Stimulated activated effector memory CD8-positive, alpha-beta T cell treated with anti-CD3 and anti-CD28 coated beads, Interleukin-12 subunit alpha, Interleukin-12 subunit beta, amount 100 ng/mL, for 72 hours (primary cell): Measurements from ENCODE around the gene CNTF.

Experiments used
- ATAC-seq: fragments of 150-1000 bp; cut with Tn5 transposase; 2 replicates; pipeline ENCODE4 v1.10.0; 2021
- DNase-seq, 2 donors: peaks; one replicate each; pipeline ENCODE4 v3.0.0; 2021 to 2022; ENCODE audit warnings: low spot score in 2 of 2
- H3K27ac Mint-ChIP-seq: one replicate; pipeline ENCODE4 v1.8.0; 2022; ENCODE audit warnings: mild to moderate bottlenecking, mixed read lengths
- H3K36me3 Mint-ChIP-seq: one replicate; pipeline ENCODE4 v1.8.0; 2022; ENCODE audit warnings: mild to moderate bottlenecking, mixed read lengths
- H3K4me1 Mint-ChIP-seq: one replicate; pipeline ENCODE4 v1.8.0; 2022; ENCODE audit warnings: mixed read lengths
- H3K4me3 Mint-ChIP-seq: one replicate; pipeline ENCODE4 v1.8.0; 2022; ENCODE audit warnings: mild to moderate bottlenecking, mixed read lengths
- H3K9me3 Mint-ChIP-seq: one replicate; pipeline ENCODE4 v1.8.0; 2022; ENCODE audit warnings: mixed read lengths

Gene CNTF

GRCh38 chr11:58625826-58626460, 3.5 kb downstream of the CNTF start:
- Mint-ChIP-seq H3K4me1 (no peaks in the 10 kb centered on the region), H3K27ac (peak overlapping the region; percentile 6), H3K9me3 (no peaks in the 10 kb centered on the region), H3K4me3 (no peak overlapping the region), H3K36me3 (peaks cover 70% of the 10 kb centered on the region)
- no peak for ATAC-seq
- no peak for DNase-seq

DNA sequence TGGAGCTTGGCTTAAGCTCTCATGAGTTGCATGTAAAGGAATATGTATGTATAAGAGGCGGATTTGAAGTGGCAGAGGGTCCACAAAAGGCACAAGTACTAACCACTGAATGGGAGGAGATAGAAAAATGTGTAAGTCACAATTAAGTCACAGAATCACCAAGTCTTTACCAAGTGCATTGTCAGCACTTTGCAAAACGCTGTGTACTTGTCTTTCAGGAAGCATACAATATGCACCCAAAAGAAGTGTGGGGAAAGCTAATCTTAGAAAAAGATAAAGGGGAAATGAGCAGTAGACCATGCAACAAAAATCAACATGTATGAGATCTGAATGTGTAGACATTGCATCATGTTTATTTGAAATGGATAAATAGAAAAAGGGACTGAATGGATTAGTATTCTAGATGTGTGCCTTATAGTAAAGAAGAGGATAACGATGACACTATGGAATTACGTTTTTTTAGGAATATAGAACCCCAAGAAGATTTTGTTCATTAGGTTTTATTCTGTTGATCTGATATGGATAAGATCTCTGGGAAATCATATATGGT, 4.5 kb downstream of the CNTF start:
- Mint-ChIP-seq H3K9me3 (no peaks in the 10 kb centered on the region), H3K27ac (peak overlapping the region; percentile 6), H3K4me1 (no peaks in the 10 kb centered on the region), H3K36me3 (peaks cover 59% of the 10 kb centered on the region), H3K4me3 (no peak overlapping the region)
- ATAC-seq, result no peak
- no peak for DNase-seq

- no peak overlapping the region for H3K4me3 Mint-ChIP-seq
- ATAC-seq, result no peak
These were observed 6.0 kb downstream of the CNTF start for GRCh38 chr11:58628446-58628845.

GRCh38 chr11:58629857-58630256, 7.4 kb downstream of the CNTF start:
- ATAC-seq, result peak; percentile 36
- Mint-ChIP-seq H3K27ac (peak overlapping the region; percentile 23), H3K4me1 (no peaks in the 10 kb centered on the region), H3K4me3 (no peak overlapping the region), H3K36me3 (peaks cover 31% of the 10 kb centered on the region), H3K9me3 (no peaks in the 10 kb centered on the region)
- DNase-seq, result no peak

More at GRCh38 chr11:58628446-58628845, 6.0 kb downstream of the CNTF start:
- Mint-ChIP-seq H3K4me1 (no peaks in the 10 kb centered on the region), H3K27ac (no peak overlapping the region), H3K36me3 (peaks cover 45% of the 10 kb centered on the region), H3K9me3 (no peaks in the 10 kb centered on the region)
- no peak for DNase-seq

GRCh38 chr11:58631378-58631777, 8.9 kb downstream of the CNTF start:
- Mint-ChIP-seq H3K36me3 (peaks cover 22% of the 10 kb centered on the region), H3K4me3 (no peak overlapping the region), H3K9me3 (no peaks in the 10 kb centered on the region), H3K4me1 (no peaks in the 10 kb centered on the region), H3K27ac (no peak overlapping the region)
- DNase-seq (no peak), ATAC-seq (no peak)

GRCh38 chr11:58632510-58632909, 10.0 kb downstream of the CNTF start:
- no peak for ATAC-seq
- no peak for DNase-seq
- peaks cover 10% of the 10 kb centered on the region for H3K36me3 Mint-ChIP-seq
- no peak overlapping the region for H3K27ac Mint-ChIP-seq
- no peaks in the 10 kb centered on the region for H3K4me1 Mint-ChIP-seq
- H3K9me3 Mint-ChIP-seq, result no peaks in the 10 kb centered on the region
- no peak overlapping the region for H3K4me3 Mint-ChIP-seq

DNA sequence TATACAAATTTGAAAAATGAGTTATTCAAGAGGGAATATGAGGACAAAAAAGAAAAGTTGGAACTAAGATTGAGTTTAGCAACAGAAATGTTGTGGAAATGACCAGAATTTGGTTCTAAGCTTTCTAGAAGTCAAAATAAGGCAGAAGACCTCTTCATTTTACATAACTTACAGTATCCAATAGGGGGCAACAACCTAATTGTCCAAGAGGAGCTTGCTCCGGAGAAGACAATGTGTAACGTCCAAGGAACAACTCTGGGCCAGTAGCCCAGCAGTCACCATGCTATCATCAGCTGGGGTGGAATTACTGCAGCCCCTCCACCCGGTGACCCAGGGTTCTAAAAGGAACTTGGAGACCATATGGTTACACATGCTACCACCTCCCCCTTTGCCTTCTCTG, 14.1 kb downstream of the CNTF start:
- H3K36me3 Mint-ChIP-seq, result no peaks in the 10 kb centered on the region
- no peak overlapping the region for H3K4me3 Mint-ChIP-seq
- no peak overlapping the region for H3K27ac Mint-ChIP-seq
- no peaks in the 10 kb centered on the region for H3K9me3 Mint-ChIP-seq
- DNase-seq (peak in 1 of 2 donors; percentile 30), ATAC-seq (no peak)
- peaks cover 15% of the 10 kb centered on the region for H3K4me1 Mint-ChIP-seq

DNA sequence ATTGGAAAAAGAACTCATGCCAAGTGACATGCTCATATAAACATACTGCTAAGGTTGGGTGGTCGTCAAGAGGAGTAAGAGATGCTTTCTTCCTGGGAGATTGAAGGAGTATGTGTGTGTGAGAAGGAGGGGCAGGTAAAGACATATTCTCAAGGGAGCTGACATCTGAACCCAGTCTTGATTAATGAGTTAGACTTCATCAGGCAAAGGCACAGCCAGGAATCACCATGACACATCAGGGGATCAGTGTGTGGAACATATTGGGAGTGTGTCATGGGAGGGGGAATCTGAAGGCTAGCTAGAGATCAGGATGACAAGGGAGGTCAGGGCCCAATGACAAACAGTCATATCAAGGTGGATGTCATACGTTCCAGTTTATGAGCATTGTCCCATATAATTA, 14.9 kb downstream of the CNTF start:
- DNase-seq (no peak), ATAC-seq (no peak)
- H3K4me3 Mint-ChIP-seq, result no peak overlapping the region
- no peaks in the 10 kb centered on the region for H3K9me3 Mint-ChIP-seq
- H3K27ac Mint-ChIP-seq, result no peak overlapping the region
- peaks cover 15% of the 10 kb centered on the region for H3K4me1 Mint-ChIP-seq
- no peaks in the 10 kb centered on the region for H3K36me3 Mint-ChIP-seq

- H3K4me3 Mint-ChIP-seq, result no peak overlapping the region
- no peak overlapping the region for H3K27ac Mint-ChIP-seq
- ATAC-seq (no peak), DNase-seq (peak in 1 of 2 donors; percentile 41)
- peaks cover 15% of the 10 kb centered on the region for H3K4me1 Mint-ChIP-seq
- H3K9me3 Mint-ChIP-seq, result no peaks in the 10 kb centered on the region
- no peaks in the 10 kb centered on the region for H3K36me3 Mint-ChIP-seq
These were observed 16.6 kb downstream of the CNTF start for GRCh38 chr11:58639103-58639502.

GRCh38 chr11:58639669-58640068, 17.2 kb downstream of the CNTF start:
- Mint-ChIP-seq H3K4me3 (no peak overlapping the region), H3K4me1 (peaks cover 15% of the 10 kb centered on the region)
- ATAC-seq, result no peak

GRCh38 chr11:58640386-58641023, 18.0 kb downstream of the CNTF start:
- peak overlapping the region; percentile 43 for H3K27ac Mint-ChIP-seq
- H3K4me3 Mint-ChIP-seq, result no peak overlapping the region
- ATAC-seq (no peak), DNase-seq (no peak)
- H3K9me3 Mint-ChIP-seq, result no peaks in the 10 kb centered on the region
- no peaks in the 10 kb centered on the region for H3K36me3 Mint-ChIP-seq
- peaks cover 15% of the 10 kb centered on the region for H3K4me1 Mint-ChIP-seq

More at GRCh38 chr11:58639669-58640068, 17.2 kb downstream of the CNTF start:
- no peak for DNase-seq
- Mint-ChIP-seq H3K27ac (peak overlapping the region; percentile 43), H3K9me3 (no peaks in the 10 kb centered on the region), H3K36me3 (no peaks in the 10 kb centered on the region)

DNA sequence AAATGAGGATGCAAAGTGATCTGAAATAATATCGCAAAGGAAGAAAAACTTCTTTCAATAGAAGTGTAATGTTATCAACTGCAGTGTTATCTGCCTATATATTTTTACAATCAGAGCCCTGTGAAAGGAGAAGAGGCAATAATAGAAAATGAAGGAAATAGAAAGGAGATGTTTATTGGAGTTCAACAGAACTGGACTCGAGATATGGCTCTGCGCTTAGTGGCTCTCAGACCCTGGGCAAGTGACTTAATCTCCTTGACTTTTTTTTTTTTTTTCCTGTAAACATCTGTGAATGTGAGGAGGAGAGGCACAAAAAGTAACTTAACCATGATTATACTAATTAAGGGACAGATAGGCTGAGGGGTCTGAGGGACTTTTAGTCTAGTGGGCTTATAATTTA, 18.9 kb downstream of the CNTF start:
- no peak overlapping the region for H3K27ac Mint-ChIP-seq
- DNase-seq, result no peak
- H3K36me3 Mint-ChIP-seq, result no peaks in the 10 kb centered on the region
- H3K4me1 Mint-ChIP-seq, result peaks cover 15% of the 10 kb centered on the region
- no peaks in the 10 kb centered on the region for H3K9me3 Mint-ChIP-seq
- no peak overlapping the region for H3K4me3 Mint-ChIP-seq
- no peak for ATAC-seq

DNA sequence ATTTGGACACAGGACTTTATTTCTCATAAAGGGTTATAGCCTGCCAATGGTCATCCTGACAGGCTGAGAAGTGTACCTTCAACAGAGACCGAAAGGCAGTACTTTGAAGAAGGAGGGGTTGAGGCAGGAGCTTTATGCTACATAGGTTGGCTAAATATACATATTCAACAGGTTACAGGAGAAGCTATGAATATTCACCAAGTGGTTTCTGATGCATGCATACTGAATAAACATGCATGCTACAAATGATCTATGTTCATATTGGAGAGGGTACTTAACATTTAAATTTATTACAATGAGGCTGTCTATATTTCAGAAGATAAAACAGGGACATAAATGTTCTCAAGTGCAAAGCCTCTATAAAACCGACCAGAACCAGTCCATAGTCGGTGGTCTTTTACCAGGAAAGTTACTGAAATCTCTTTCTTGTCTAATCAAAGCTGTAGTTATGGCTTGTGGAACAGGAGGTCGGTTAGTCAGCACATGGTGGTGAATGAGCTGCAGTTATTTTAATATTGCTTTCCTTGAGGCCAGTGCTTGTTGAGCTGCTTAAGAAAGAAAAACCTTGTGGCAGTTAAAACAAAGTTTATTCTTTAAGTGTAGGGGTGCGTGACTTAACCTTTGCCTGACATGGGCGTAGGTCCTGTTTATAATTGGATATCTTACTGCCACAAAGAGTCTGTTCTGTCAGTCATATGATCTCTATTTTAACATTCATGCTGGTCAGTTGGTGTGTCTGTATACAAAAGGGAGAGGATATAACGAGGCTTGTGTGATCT, 19.5 kb downstream of the CNTF start:
- no peak for DNase-seq
- H3K36me3 Mint-ChIP-seq, result no peaks in the 10 kb centered on the region
- H3K27ac Mint-ChIP-seq, result no peak overlapping the region
- ATAC-seq, result no peak
- H3K4me1 Mint-ChIP-seq, result peaks cover 15% of the 10 kb centered on the region
- H3K4me3 Mint-ChIP-seq, result no peak overlapping the region
- no peaks in the 10 kb centered on the region for H3K9me3 Mint-ChIP-seq

DNA sequence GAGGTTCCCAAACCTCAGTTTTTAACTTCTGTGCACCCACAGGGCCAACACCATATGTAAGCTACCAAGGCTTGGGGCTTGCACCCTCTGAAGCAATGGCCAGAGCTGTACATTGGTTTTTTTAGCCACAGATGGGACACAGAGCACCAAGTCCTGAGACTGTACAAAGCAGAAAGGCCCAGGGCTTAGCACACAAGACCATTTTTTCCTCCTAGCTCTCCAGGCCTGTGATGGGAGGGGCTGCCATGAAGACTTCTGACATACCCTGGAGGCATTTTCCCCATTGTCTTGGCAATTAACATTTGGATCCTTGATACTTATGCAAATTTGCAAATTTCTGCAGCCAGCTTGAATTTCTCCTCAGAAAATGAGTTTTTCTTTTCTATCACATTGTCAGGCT, 23.4 kb downstream of the CNTF start:
- no peaks in the 10 kb centered on the region for H3K36me3 Mint-ChIP-seq
- H3K4me3 Mint-ChIP-seq, result no peak overlapping the region
- DNase-seq (no peak), ATAC-seq (no peak)
- H3K27ac Mint-ChIP-seq, result no peak overlapping the region
- H3K4me1 Mint-ChIP-seq, result peaks cover 6% of the 10 kb centered on the region
- no peaks in the 10 kb centered on the region for H3K9me3 Mint-ChIP-seq

GRCh38 chr11:58647141-58647699, 24.8 kb downstream of the CNTF start:
- ATAC-seq, result peak; percentile 19
- no peak overlapping the region for H3K4me3 Mint-ChIP-seq
- no peaks in the 10 kb centered on the region for H3K9me3 Mint-ChIP-seq
- H3K27ac Mint-ChIP-seq, result no peak overlapping the region
- no peak for DNase-seq
- peaks cover 4% of the 10 kb centered on the region for H3K36me3 Mint-ChIP-seq
- no peaks in the 10 kb centered on the region for H3K4me1 Mint-ChIP-seq
